WERI-Rb-1 (cell line): ENCODE data around the gene STRIP2.
"Not testable (repeated sequence)": the region's sequence is repeated elsewhere in the genome, so short reads cannot be mapped to it uniquely, and the experiment has no call there.

ENCODE experiments used
- DNase-seq: peaks from one replicate; pipeline ENCODE4 v3.0.0-alpha.2; 2020
- H3K27ac ChIP-seq: fragments of 250-450 bp; sonication (Bioruptor Pico); 2 replicates; pipeline ENCODE4 v1.5.1; 2020; ENCODE audit warnings: mild to moderate bottlenecking, moderate library complexity
- H3K27me3 ChIP-seq: fragments of 250-450 bp; sonication (Bioruptor Pico); 2 replicates; pipeline ENCODE4 v1.5.1; 2021; ENCODE audit warnings: mild to moderate bottlenecking, low read depth, moderate library complexity; ENCODE audit not compliant: insufficient read depth, severe bottlenecking
- H3K36me3 ChIP-seq: fragments of 250-450 bp; sonication (Bioruptor Pico); 2 replicates; pipeline ENCODE4 v1.5.1; 2020; ENCODE audit warnings: mild to moderate bottlenecking, moderate library complexity
- H3K4me3 ChIP-seq: 2 replicates; pipeline ENCODE4 v1.5.1; 2011; ENCODE audit warnings: low read depth, mild to moderate bottlenecking, control low read depth, low read length
- H3K9me3 ChIP-seq: fragments of 250-450 bp; sonication (Bioruptor Pico); 2 replicates; pipeline ENCODE4 v1.5.1; 2021; ENCODE audit warnings: mild to moderate bottlenecking, moderate library complexity; ENCODE audit not compliant: severe bottlenecking
- CTCF ChIP-seq: IDR thresholded peaks from 2 replicates; pipeline ENCODE4 v1.5.1; 2011; ENCODE audit warnings: low read depth, mild to moderate bottlenecking, control low read depth, inconsistent platforms, low read length

STRIP2 gene

GRCh38 chr7:129530795-129531391 lies 96.7 kb downstream of the STRIP2 start:
- Histone ChIP-seq H3K4me3 (no peak overlapping the region), H3K27me3 (no peaks in the 10 kb centered on the region), H3K9me3 (no peaks in the 10 kb centered on the region), H3K27ac (no peak overlapping the region), H3K36me3 (no peaks in the 10 kb centered on the region)
- TF ChIP-seq CTCF, result no peak
- DNase-seq, result no peak

- Histone ChIP-seq H3K4me3 (no peak overlapping the region), H3K27me3 (no peaks in the 10 kb centered on the region), H3K36me3 (no peaks in the 10 kb centered on the region), H3K27ac (no peak overlapping the region), H3K9me3 (no peaks in the 10 kb centered on the region)
- DNase-seq, result no peak
- no peak for TF ChIP-seq CTCF
Measured at GRCh38 chr7:129531721-129532120, 97.5 kb downstream of the STRIP2 start.

GRCh38 chr7:129532375-129532774 lies 98.1 kb downstream of the STRIP2 start:
- TF ChIP-seq CTCF, result no peak
- no peaks in the 10 kb centered on the region for H3K36me3 ChIP-seq
- no peak overlapping the region for H3K4me3 ChIP-seq
- no peak for DNase-seq
- no peaks in the 10 kb centered on the region for H3K9me3 ChIP-seq
- no peaks in the 10 kb centered on the region for H3K27me3 ChIP-seq
- H3K27ac ChIP-seq, result no peak overlapping the region

GRCh38 chr7:129534558-129535274 lies 100.5 kb downstream of the STRIP2 start:
- not testable (repeated sequence) for H3K9me3 ChIP-seq, DNase-seq, H3K27me3 ChIP-seq, H3K36me3 ChIP-seq, H3K27ac ChIP-seq, H3K4me3 ChIP-seq

GRCh38 chr7:129535896-129536295 lies 101.7 kb downstream of the STRIP2 start:
- no peak for TF ChIP-seq CTCF
- Histone ChIP-seq H3K4me3 (no peak overlapping the region), H3K27me3 (no peaks in the 10 kb centered on the region), H3K9me3 (no peaks in the 10 kb centered on the region), H3K27ac (no peak overlapping the region), H3K36me3 (no peaks in the 10 kb centered on the region)
- DNase-seq, result no peak

- no peaks in the 10 kb centered on the region for H3K36me3 ChIP-seq
- no peak overlapping the region for H3K27ac ChIP-seq
- no peak for TF ChIP-seq CTCF
- H3K27me3 ChIP-seq, result no peaks in the 10 kb centered on the region
- no peak overlapping the region for H3K4me3 ChIP-seq
- no peaks in the 10 kb centered on the region for H3K9me3 ChIP-seq
- no peak for DNase-seq
Measured at GRCh38 chr7:129536323-129536722, 102.1 kb downstream of the STRIP2 start.
